GM19395 (cell line): Measurements from ENCODE around the gene ATP6V0D1.

ENCODE experiments used
- ATAC-seq: cut with Tn5 transposase; IDR thresholded peaks from one replicate; pipeline ENCODE4 v1.9.1; 2021; ENCODE audit warnings: mild to moderate bottlenecking, moderate library complexity; ENCODE audit not compliant: unreplicated experiment

ATP6V0D1 gene

DNA sequence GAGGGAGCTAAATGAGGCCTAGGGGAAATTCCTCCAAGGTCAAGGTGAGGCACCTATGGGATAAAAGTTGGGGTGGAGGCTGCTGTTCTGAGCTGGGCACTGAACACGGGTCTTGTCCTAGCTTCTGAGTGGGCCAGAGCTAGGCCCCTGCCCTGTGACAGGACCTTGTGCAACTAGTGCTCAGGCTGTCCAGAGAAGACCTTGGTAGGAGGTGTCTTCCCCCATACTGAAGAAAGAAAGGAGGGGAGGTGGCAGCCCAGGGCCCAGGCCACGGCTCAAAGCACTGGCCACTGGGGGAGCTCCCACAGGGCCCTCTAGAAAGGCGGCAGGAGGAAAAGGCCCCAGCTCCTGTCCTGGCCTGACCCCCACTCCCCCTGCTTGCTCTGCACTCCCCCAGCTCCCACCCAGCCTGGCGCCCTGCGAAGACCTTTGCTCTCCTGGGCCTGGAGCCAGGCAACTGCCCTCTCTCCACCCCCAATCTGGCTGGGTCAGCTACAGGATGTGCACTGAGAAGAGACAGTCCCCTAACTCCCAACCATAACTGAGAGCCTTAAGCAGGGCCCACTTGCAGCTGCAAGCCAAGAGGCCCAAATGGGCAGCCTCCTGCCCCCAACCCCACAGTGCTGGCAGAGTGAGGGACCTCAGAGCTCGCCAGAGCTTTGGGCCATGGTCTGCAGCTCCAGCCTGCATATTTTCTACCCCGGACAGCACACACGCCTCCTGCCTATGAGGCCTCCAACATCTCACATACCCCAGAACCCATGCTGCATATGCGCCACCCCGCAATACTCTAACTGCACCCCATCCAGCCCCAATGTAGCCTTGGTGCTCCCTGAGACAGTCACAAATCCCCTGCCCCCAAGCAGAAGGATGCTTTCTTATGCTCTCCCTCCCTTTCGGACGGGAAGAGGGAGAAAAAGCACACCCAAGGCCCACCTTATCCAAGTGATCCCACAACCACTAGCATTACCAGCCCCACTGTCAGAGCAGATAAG lies 34.7 kb downstream of the ATP6V0D1 start:
- ATAC-seq: no peak

DNA sequence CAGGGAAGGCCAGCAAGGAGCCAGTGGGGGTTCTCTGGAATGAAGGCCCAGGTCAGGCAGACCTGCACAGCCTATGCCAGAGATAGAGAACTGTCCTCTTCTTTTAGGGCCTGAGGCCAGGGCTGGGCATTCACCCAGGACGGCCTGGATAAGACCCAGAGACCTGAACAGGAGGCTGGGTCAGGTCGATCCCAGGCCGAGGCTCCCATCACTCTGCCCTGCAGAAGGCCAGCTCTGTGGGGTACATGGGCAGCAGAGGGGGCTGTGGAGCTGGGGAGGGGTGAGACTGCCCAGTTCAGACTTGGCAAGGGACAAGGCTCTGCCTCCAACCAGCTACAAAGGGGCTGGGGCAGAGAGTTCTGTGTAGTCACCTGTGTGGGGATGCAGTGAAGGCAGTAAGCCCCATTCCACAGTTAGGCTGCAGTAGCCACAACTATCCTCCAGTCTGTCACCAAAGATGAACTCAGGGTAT lies 35.5 kb downstream of the ATP6V0D1 start:
- ATAC-seq: no peak

DNA sequence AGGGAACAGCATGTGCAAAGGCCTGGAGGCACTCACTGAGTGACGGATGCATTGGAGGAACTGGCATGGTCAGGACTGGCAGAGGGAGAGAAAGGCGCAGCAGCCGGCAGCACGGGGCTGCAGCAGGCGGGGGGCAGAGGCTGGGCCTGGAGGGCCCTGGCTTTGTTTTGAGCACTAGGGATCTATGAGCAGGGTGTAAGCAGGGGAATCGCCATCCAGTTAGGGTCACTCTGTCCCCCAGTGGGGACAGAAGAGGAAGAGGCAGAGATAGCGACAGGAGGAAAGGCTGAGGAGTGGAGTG lies 35.9 kb downstream of the ATP6V0D1 start:
- no peak for ATAC-seq

DNA sequence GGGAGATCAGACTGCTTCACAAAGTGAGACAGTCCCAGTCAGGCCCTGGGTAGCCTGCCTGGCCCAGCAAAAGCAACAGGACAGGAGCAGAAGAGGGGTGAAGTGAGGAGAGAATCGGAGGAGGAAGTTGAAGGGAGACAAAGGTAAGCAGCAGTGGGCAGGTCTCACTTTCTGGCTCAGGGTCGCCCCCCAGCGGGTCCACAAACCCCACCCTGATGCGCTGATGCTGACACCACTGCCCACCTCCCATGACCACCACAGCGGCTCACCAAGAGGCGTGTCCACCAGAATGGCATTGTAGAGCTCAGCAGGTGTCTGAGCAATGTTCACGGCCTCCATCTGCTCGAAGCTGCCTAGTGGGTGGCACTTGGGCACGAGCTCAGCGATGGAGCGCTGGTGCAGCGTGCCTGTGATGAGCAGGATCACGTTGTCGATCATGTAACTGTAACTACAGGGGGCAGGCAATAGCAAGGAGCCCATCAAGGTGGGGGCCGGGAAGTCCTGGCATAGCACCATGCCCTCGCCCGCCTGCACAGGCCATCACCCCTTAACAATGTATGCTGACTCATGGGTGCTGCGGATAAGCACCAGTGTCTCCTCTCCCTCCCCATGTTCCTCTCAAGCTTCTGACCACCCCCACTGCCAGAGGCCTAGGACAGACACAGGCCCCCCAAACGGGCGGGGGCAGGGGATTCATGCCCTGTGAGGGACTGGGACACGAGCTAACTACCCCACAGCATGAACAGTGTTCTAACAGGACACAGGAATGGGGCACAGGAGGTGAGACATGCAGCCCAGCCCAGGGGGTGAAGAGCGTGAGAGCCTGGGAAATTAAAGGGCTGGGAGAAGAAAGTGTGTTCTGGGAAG lies 36.5 kb downstream of the ATP6V0D1 start:
- ATAC-seq: no peak

DNA sequence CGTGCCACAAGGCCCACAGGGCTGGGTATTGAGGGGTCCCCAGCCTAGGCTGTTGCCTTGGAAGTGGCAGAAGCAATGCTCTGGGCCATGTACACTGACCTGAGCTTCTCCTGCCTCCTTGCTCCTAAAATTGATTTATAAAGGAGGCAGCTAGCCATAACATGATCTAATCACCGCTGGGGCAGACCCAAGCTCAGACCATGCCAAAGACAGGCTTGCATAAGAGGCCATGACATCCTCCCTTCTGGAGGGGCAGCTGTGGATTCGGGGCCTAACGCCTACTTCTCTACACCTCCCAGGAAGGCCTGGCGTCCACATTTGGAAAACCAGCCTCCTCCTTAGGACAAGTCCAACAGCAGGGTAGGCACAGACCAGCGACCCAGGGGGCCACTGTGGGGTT lies 37.7 kb downstream of the ATP6V0D1 start:
- no peak for ATAC-seq

DNA sequence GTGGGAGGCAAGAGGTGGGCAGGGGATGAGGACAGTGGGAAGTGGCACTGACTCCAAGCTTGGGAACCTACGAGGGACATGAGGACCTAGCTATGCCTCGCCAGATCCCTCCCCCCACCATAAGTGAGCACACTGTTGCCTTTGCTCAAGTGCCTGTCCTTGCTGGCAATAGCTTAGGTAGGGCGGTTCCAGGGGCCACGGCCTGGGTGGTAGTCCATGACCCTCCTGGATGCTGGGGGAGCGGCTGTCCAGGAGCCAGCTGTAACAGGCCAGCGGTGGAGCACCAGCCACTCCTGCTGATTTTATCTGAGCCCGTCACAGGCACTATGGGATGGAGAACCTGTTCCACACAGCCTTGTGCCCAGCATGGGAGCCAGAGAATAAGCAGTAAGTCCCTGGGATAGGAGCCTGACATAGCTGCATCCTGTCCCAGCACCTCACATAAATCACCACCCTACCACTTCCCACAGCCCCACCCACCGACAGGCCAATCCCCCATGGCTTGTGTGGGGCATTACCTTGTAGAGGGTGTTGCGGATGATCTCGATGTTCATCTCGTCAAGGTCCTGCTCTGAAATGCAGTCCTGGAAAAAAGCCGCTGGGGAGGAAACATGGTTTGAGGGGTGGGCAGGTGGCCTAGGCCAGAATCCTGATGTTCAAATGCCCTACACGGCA lies 38.2 kb downstream of the ATP6V0D1 start:
- ATAC-seq: no peak

DNA sequence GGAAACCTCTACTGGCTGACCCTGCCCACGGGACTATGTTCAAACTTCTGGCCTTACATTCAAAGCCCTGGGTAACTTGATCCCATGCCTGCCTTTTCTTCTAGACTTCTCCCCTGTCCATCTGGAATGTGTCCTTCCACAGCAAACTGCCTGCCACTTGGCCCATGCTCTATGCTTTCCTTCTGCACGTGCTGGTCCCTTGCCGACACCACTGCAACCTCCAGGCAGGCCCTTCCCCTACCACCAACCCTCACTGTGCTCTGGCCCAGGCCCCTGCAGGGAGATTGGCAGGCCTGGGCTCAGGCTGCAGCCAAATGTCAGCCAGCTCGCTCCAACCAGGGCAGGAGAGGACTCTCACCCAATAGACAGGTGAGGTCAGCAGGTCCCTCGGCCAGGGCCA lies 39.0 kb downstream of the ATP6V0D1 start:
- ATAC-seq: no peak

DNA sequence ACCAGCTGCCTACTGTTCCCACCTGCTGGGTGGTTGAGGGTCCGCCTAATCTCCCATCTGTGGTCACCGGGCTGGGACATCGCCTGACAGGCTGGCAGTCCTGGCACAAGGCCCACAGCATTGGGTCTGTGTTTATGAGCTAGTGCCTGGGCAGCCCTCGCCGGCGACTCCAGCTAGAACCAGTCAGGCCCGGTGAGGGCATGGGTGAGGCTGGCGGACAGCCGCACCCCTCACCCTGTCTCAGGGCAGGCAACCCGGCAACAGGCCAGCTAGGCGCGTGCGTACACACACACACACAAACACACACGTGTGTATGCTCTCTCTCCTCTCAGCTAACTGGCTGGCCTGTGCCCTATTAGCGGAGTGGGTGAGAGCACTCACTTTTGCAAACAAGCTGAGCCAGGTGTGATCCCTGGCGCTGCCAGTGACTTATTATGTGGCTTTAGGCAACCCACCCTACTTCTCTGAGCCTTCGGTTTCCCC lies 39.6 kb downstream of the ATP6V0D1 start:
- no peak for ATAC-seq

DNA sequence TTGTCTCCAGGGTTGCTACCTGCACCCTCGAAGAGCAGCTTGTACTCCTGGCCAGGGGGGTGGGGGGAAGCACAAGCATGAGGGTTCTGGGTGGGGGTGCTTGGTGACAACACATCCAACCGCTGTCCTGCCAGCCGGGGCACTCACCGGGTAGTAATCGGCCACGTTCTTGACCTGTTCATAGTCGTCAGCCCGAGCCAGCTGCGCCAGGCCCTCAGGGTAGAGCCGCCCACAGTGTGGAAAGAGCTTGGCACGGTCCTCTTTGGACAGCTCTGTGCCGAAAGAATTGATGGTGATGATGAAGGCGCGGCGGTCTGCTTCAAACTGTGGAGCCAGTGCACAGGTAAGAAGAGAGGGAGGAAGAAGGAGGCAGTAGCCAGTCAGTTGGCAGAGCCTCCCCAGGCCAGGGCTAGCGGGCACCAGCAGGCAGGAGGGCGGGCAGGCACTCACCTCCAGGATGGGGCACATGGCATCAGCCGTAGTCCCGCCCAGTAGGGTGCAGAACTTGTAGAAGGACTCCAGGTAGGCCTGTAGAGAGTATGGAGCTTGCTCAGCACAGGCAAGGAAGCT lies 42.0 kb downstream of the ATP6V0D1 start:
- ATAC-seq: no peak

DNA sequence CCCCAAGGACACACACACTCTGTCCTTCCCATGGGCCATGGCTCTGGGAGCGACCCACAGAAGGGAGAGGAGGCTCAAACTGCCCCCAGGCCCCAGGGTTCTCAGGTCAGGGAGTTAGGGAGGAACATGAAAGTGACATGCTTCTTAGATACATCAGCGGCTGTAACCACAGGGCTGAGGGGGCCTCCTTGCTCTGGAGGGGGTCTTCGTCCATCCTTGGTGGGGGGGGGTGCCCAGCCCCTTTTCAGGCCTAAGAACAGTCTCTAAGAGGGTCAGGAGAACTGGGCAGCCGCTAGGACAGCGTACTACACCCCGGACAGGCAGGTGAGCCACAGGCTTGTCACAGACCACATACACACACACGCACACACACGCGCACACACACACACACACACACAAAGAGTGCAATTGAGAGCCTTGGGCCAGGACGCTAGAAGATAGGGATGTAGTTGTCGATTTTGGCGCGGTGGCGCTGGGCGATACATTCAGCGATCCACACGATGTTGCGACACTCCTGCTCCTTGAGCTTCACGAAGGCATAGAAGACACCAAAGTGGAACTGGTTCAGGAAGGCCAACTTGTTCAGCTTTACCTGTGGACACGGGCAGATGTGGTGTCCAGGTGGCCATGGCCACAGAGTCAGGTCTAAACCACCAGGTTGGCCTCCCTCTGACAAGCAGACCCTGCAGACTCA lies 42.7 kb downstream of the ATP6V0D1 start:
- ATAC-seq: no peak

DNA sequence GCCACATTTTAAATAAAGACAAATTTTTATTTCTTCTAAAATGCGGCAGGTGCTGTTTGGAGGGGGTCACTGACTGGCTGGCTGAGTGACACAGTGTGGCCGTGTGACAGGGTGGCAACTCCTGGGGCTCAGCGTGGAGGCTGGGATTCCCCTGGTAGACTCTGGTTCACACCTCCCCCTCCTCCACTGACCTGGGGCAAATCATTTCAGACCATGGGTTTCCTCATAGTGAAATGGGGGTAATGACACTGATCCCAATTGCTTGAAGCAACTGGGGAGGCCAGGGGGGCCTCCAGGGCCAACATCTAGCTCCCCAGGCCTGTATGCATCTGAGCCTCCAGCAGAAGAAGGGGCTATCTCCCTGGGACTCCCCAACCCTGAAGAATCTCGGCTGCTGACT lies 43.4 kb downstream of the ATP6V0D1 start:
- ATAC-seq: no peak

DNA sequence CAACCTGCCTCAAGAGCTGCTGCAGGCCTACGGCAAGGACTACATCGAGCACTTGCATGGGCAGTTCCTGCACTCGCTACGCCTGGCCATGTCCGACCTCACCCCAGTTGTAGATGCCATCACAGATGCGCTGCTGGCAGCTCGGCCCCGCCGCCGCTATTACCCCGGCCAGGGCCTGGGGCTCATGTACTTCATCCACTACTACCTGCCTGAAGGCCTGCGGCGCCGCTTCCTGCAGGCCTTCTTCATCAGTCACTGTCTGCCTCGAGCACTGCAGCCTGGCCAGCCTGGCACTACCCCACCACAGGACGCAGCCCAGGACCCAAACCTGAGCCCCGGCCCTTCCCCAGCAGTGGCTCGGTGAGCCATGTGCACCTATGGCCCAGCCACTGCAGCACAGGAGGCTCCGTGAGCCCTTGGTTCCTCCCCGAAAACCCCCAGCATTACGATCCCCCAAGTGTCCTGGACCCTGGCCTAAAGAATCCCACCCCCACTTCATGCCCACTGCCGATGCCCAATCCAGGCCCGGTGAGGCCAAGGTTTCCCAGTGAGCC lies 44.2 kb downstream of the ATP6V0D1 start:
- no peak for ATAC-seq

DNA sequence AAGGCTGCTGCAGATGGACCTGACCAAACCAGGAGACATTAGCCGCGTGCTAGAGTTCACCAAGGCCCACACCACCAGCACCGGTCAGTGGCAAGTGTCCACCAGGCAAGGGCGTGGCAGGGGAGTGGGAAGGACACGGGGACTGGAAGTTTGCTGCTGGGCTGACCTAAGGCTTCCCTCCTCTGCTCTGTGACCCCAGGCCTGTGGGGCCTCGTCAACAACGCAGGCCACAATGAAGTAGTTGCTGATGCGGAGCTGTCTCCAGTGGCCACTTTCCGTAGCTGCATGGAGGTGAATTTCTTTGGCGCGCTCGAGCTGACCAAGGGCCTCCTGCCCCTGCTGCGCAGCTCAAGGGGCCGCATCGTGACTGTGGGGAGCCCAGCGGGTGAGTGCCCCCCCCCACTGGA lies 45.2 kb downstream of the ATP6V0D1 start:
- no peak for ATAC-seq

DNA sequence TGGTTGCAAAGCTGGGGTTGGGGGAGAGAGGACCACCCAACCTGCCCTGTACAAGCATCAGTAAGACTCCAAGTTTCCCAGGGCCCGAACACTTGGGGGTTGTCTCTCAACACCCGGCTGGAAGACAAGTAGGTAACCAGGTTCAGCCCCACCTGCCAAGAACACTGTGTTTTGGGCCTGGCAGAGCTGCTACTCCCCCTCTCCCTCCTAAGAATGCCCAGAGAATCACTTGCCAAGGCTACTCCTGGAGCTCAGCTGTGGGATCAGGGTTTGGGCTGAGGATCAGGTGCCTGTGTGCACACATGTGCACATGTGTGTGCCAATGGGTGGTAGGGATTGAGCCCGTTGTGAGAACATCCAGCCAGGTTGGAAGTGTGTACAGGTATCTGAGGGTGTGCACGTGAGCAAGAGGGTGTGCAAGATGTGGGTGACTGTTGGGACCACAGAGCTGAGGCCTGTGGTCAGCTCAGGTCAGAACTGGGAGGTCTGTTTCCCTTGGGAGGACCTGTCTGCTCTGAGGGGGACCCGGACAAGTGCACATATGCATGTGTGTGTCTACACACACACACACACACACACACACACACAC lies 47.7 kb downstream of the ATP6V0D1 start:
- no peak for ATAC-seq

DNA sequence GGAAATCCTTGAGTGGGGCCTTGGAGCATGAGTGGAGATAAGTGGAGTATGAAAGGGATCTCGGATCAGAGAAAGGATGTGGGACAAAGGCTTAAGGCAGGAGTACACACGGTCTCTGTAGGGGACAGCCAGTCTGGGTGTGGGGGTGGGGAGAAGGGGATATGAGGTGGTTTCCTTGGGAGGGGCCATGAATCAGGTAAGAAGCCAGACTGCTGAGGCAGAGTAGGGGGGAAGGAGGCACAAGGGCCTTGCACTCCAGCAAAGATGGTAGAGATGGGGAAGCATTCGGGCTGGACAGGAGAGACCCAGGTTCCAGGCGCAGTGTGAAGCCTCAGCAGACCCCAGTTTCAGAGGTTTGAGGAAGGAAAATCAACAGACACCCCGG lies 48.5 kb downstream of the ATP6V0D1 start:
- no peak for ATAC-seq

DNA sequence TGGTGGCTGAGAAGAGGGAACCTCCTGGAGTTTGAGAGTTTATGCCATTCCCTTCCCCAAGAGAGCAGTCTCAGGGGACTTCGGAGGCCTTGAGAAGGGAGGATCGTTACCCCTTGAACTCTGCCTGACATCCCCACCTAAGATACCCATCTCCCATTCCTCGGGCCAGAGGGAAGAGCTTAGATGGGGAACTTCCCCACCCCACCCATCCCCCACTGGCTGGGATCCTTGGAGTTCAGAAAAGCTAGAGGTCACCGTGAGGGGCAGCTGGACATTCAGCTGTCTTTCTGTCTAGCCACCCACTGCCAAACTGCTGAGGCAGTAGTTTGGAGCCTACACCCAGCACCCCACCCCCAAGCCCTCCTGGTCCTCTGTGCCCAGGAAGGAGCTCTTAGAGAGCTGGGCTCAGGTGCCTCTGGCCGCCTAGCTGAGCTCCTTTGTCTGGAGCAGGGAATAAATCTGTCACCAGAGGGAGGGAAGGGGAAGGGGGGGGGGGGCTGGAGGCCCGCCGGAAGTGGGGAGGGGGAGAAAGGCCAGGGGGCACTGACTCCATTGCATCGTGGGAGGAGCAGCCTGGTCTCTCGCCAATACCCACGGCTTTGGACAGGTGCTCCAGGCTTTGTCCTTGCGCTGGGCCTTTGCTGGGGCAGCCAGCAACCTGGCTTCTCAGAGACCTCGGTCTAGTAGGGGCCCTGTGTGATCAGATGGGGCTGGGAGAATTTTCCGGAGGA lies 49.0 kb downstream of the ATP6V0D1 start:
- no peak for ATAC-seq

DNA sequence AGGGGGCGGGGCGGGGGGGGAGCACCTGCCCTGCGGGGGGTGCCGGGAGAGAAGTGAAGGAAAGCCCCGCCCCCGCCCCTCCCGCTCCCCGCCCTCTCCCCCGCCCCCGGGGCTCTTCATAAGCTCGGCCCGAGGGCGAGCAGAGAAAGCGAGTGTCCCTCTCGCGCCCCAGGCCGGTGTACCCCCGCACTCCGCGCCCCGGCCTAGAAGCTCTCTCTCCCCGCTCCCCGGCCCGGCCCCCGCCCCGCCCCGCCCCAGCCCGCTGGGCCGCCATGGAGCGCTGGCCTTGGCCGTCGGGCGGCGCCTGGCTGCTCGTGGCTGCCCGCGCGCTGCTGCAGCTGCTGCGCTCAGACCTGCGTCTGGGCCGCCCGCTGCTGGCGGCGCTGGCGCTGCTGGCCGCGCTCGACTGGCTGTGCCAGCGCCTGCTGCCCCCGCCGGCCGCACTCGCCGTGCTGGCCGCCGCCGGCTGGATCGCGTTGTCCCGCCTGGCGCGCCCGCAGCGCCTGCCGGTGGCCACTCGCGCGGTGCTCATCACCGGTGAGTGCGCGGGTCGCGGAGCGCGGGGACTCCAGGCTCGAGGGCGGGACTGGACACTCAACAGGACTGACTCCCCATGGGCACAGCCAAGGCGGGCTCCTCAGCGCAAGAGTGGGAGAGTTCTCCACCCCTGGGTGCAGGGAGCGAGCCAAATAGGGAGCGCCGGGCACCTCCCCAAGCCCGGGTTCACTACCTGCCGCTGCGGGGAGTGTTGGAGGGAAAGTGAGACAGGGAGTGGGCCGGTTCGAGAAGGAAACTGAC lies 49.8 kb downstream of the ATP6V0D1 start, which contains the start of gene HSD11B2:
HSD11B2 (plus strand) TSS at position 145 of the 798 bp plus-strand sequence; CDS start at position 273, 128 bp downstream.
- no peak for ATAC-seq

DNA sequence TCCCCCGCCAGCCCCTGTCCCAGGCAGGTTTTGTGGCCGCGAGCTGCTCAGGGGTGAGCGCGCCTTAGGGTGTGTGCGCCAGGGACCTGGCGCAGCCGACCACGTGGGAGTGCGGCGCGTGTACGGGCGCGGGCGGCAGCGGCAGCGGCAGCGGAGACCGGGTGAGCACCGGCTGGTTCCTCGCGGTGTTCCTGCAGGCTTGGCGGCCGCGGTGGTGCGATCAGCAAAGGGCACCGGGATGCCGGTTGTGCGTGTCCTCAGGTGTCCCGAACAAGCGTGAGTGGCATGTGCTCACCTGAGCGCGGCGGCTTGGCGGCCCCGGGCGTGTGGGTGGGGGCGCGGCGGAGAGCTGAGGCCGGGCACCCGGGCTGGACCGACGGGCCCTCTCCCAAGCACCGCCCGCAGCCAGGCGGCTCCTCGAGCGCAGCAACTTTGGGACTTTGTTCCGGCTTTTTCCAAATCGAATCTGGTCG lies 50.4 kb downstream of the ATP6V0D1 start:
- no peak for ATAC-seq
